Measurements from ENCODE around the gene PREB.

PREB gene

GRCh38 chr2:27133905-27134780 lies at the start of gene PREB:
Gene PREB (minus strand): TSS chr2:27134636. CDS start chr2:27134421, 215 bp downstream.
- TF ChIP-seq CTCF (IDR thresholded peaks at IDR 0.05; ENCODE audit: control extremely low read depth, extremely low read depth, low read depth, missing control alignments), result peak; percentile 43
- peak; percentile 100 for DNase-seq (ENCODE audit: extremely low spot score)
- POLR2A ChIA-PET, result interaction anchor here (1.1 kb wide), 1 partner anchor 228 kb away, joined by 3 read pairs; no protein-coding TSS in a partner anchor
- CTCF ChIA-PET, result interaction anchor here (0.8 to 2.7 kb wide), 16 partner anchors 10 to 172 kb away, joined by 3 to 22 read pairs (median 4); partner anchors contain the start of gene ABHD1

- DNase-seq (ENCODE audit: extremely low spot score), result no peak
- ChIA-PET CTCF (interaction anchor here (1.1 to 2.1 kb wide), 5 partner anchors 9 to 119 kb away, joined by 3 to 6 read pairs (median 3); no protein-coding TSS in a partner anchor), POLR2A (no interaction called here)
- TF ChIP-seq CTCF (IDR thresholded peaks at IDR 0.05; ENCODE audit: control extremely low read depth, extremely low read depth, low read depth, missing control alignments), result no peak
These were observed 49.7 kb upstream of the PREB start for GRCh38 chr2:27184115-27184514.

- TF ChIP-seq CTCF (IDR thresholded peaks at IDR 0.05; ENCODE audit: control extremely low read depth, extremely low read depth, low read depth, missing control alignments), result no peak
- ChIA-PET CTCF (interaction anchor here (0.9 to 1.3 kb wide), 3 partner anchors 11 to 221 kb away, joined by 3 to 4 read pairs (median 3); no protein-coding TSS in a partner anchor), POLR2A (no interaction called here)
- DNase-seq (ENCODE audit: extremely low spot score), result no peak
These were observed 47.9 kb upstream of the PREB start for GRCh38 chr2:27182346-27182745.

- ChIA-PET CTCF (no interaction called here), POLR2A (no interaction called here)
- no peak for TF ChIP-seq CTCF (IDR thresholded peaks at IDR 0.05; ENCODE audit: control extremely low read depth, extremely low read depth, low read depth, missing control alignments)
- DNase-seq (ENCODE audit: extremely low spot score), result no peak
These were observed 45.0 kb upstream of the PREB start for GRCh38 chr2:27179344-27180000.

GRCh38 chr2:27178469-27178868 lies 44.0 kb upstream of the PREB start:
- ChIA-PET POLR2A (no interaction called here), CTCF (interaction anchor here (0.9 to 1.6 kb wide), 3 partner anchors 8 to 13 kb away, joined by 3 to 4 read pairs (median 3); no protein-coding TSS in a partner anchor)
- no peak for DNase-seq (ENCODE audit: extremely low spot score)
- TF ChIP-seq CTCF (IDR thresholded peaks at IDR 0.05; ENCODE audit: control extremely low read depth, extremely low read depth, low read depth, missing control alignments), result no peak
